Measurements from ENCODE around the gene CD274. TPM values are rescaled to one million over a fixed set of nuclear protein-coding genes. Genes with fewer than 3 reads are reported as not detected.

CD274 gene
- total and polyA plus RNA-seq, 10 of the 15 experiments (the other 5 are each of a cell fraction or from before 2014, with no cell fraction given), result 9.4 to 128 (median 24.6) TPM

DNA sequence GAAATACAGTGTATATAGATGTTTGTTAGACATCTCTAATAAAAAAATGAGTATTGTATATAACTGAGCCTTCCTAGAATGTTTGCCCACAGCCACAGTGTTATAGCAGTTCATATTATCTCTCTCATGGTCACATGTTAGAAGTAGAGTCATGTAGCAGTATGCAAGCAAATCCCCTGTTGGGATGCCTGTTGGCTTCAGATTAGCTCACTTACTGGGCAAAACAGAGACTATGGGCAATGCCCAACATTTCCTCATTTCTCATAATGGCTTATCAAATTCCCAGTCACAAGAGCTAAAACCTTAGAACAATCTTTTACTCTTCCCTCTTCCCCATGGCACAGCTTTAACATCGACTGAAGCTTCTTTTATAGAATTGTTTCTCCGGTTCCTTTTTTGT is 33.0 kb downstream of the CD274 start (continued):
- TF ChIP-seq, protein P1, sequence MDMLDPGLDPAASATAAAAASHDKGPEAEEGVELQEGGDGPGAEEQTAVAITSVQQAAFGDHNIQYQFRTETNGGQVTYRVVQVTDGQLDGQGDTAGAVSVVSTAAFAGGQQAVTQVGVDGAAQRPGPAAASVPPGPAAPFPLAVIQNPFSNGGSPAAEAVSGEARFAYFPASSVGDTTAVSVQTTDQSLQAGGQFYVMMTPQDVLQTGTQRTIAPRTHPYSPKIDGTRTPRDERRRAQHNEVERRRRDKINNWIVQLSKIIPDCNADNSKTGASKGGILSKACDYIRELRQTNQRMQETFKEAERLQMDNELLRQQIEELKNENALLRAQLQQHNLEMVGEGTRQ (IDR thresholded peaks at IDR 0.05; ENCODE audit: borderline replicate concordance, low read depth, low read length), result no peak
- no peak for TF ChIP-seq KDM1A (IDR thresholded peaks at IDR 0.05; ENCODE audit: borderline replicate concordance)
- TF ChIP-seq SREBF2 (IDR thresholded peaks at IDR 0.05; ENCODE audit: low read length), result no peak
- no peak for TF ChIP-seq RBBP5 (conservative IDR thresholded peaks at IDR 0.05)
- no peak for TF ChIP-seq NR2C2 (IDR thresholded peaks at IDR 0.05; ENCODE audit: borderline replicate concordance, control insufficient read depth, insufficient read length, low read depth)
- TF ChIP-seq, protein P2, sequence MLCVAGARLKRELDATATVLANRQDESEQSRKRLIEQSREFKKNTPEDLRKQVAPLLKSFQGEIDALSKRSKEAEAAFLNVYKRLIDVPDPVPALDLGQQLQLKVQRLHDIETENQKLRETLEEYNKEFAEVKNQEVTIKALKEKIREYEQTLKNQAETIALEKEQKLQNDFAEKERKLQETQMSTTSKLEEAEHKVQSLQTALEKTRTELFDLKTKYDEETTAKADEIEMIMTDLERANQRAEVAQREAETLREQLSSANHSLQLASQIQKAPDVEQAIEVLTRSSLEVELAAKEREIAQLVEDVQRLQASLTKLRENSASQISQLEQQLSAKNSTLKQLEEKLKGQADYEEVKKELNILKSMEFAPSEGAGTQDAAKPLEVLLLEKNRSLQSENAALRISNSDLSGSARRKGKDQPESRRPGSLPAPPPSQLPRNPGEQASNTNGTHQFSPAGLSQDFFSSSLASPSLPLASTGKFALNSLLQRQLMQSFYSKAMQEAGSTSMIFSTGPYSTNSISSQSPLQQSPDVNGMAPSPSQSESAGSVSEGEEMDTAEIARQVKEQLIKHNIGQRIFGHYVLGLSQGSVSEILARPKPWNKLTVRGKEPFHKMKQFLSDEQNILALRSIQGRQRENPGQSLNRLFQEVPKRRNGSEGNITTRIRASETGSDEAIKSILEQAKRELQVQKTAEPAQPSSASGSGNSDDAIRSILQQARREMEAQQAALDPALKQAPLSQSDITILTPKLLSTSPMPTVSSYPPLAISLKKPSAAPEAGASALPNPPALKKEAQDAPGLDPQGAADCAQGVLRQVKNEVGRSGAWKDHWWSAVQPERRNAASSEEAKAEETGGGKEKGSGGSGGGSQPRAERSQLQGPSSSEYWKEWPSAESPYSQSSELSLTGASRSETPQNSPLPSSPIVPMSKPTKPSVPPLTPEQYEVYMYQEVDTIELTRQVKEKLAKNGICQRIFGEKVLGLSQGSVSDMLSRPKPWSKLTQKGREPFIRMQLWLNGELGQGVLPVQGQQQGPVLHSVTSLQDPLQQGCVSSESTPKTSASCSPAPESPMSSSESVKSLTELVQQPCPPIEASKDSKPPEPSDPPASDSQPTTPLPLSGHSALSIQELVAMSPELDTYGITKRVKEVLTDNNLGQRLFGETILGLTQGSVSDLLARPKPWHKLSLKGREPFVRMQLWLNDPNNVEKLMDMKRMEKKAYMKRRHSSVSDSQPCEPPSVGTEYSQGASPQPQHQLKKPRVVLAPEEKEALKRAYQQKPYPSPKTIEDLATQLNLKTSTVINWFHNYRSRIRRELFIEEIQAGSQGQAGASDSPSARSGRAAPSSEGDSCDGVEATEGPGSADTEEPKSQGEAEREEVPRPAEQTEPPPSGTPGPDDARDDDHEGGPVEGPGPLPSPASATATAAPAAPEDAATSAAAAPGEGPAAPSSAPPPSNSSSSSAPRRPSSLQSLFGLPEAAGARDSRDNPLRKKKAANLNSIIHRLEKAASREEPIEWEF (IDR thresholded peaks at IDR 0.05; ENCODE audit: insufficient replicate concordance, low read depth, low read length), result no peak
- TF ChIP-seq MYC (IDR thresholded peaks at IDR 0.05; ENCODE audit: insufficient read depth, insufficient read length, insufficient replicate concordance, low read length, severe bottlenecking), result no peak
- TF ChIP-seq SP1 (IDR thresholded peaks at IDR 0.05; ENCODE audit: low read depth, low read length), result no peak
- TF ChIP-seq POLR2AphosphoS2 (IDR thresholded peaks at IDR 0.05; ENCODE audit: low read depth, low read length), result no peak
- no peak for TF ChIP-seq SIX5 (IDR thresholded peaks at IDR 0.05; ENCODE audit: low read depth, low read length, severe bottlenecking)

All from GM12878 (cell line).